HepG2 (cell line): ENCODE data around the gene COA1. TPM values are rescaled to one million over a fixed set of nuclear protein-coding genes. Genes with fewer than 3 reads are reported as not detected.

Experiments used
- ATAC-seq: fragments of 200-7000 bp; cut with Tn5 transposase; 3 replicates; pipeline ENCODE4 v1.9.1; 2020; ENCODE audit warnings: mild to moderate bottlenecking, moderate library complexity
- BruUV-seq: library from RNA; stranded (reverse); fragments of 400-500 nt; replicated peaks from 2 replicates; lab custom pipeline; 2021; lab: Mats Ljungman, UMichigan
- CTCF ChIA-PET: fragments of 300-600 bp; formaldehyde crosslinking; extraction: SDS; loops from one replicate; lab custom pipeline; 2021; ENCODE audit warnings: low total read pairs, inconsistent platforms, low intra/inter-chr PET ratio; lab: Yijun Ruan, JAX
- POLR2A ChIA-PET: fragments of 350-600 bp; sonication (Branson Sonifier 250); formaldehyde crosslinking; loops from one replicate; lab custom pipeline; 2020; ENCODE audit warnings: antibody characterized with exemption, inconsistent platforms; lab: Yijun Ruan, JAX
- DNase-seq: peaks from one replicate; pipeline ENCODE4 v3.0.0-alpha.2; 2015; ENCODE audit warnings: low spot score
- FAIRE-seq: peaks from 3 replicates; lab custom pipeline; 2011; peaks lifted over from hg19 to GRCh38; lab: Jason Lieb, UNC
- H2AFZ ChIP-seq: one replicate; pipeline ENCODE4 v1.6.1; 2011; ENCODE audit warnings: low read length, inconsistent platforms
- H3K27ac ChIP-seq: fragments of 300-600 bp; 3 replicates; pipeline ENCODE4 v1.8.0; 2011; ENCODE audit warnings: mixed run types, mild to moderate bottlenecking, mixed read lengths, low read length, inconsistent platforms; ENCODE audit not compliant: insufficient read depth; ENCODE audit errors: extremely low read length
- H3K27me3 ChIP-seq, 2 experiments: fragments of 200-600 bp in 1 of 2; 2 replicates in 1 of 2; 3 replicates in 1 of 2; pipeline versions ENCODE4 v1.6.0 to v1.8.0; 2011; ENCODE audit warnings: low read length in 2 of 2, mild to moderate bottlenecking in 2 of 2, moderate library complexity in 2 of 2, inconsistent platforms in 1 of 2; ENCODE audit not compliant: insufficient read depth in 2 of 2, control insufficient read depth in 1 of 2
- H3K36me3 ChIP-seq, 2 experiments: fragments of 200-600 bp in 1 of 2; replicated peaks in 1 of 2; 2 replicates in 1 of 2; 3 replicates in 1 of 2; pipeline versions ENCODE4 v1.5.1 to v1.8.0; 2011; ENCODE audit warnings: low read length in 2 of 2, inconsistent platforms in 1 of 2; ENCODE audit not compliant: insufficient read depth in 2 of 2, control insufficient read depth in 1 of 2
- H3K4me1 ChIP-seq: 2 replicates; pipeline ENCODE4 v1.5.1; 2012; ENCODE audit warnings: low read length, inconsistent platforms; ENCODE audit not compliant: insufficient read depth
- H3K4me2 ChIP-seq: 2 replicates; pipeline ENCODE4 v1.6.0; 2011; ENCODE audit warnings: low read depth, low read length, inconsistent platforms
- H3K4me3 ChIP-seq, 3 experiments: fragments of 200-600 bp in 1 of 3; sonication (generic), shearing (Covaris generic) in 1 of 3; replicated peaks in 1 of 3; 2 replicates each; pipeline ENCODE4 v1.5.1; 2011 to 2016; ENCODE audit warnings: low read length in 3 of 3, inconsistent platforms in 2 of 3, low read depth in 2 of 3, mild to moderate bottlenecking in 2 of 3, control low read depth in 1 of 3, mixed read lengths in 1 of 3; ENCODE audit not compliant: insufficient read depth in 1 of 3
- H3K79me2 ChIP-seq: one replicate; pipeline ENCODE4 v1.6.1; 2011; ENCODE audit warnings: low read length, inconsistent platforms; ENCODE audit not compliant: insufficient read depth
- H3K9ac ChIP-seq: 2 replicates; pipeline ENCODE4 v1.6.0; 2011; ENCODE audit warnings: mild to moderate bottlenecking, low read depth, low read length, inconsistent platforms; ENCODE audit not compliant: insufficient read depth
- H3K9me3 ChIP-seq: 2 replicates; pipeline ENCODE4 v1.5.1; 2012; ENCODE audit warnings: mild to moderate bottlenecking, low read length
- H4K20me1 ChIP-seq: 2 replicates; pipeline ENCODE4 v1.6.0; 2011; ENCODE audit warnings: inconsistent platforms, mild to moderate bottlenecking, low read length, moderate library complexity; ENCODE audit not compliant: insufficient read depth
- CEBPG ChIP-seq: IDR thresholded peaks from 2 replicates; pipeline ENCODE4 v1.6.1; 2016
- EEA1 ChIP-seq: sonication (generic); formaldehyde crosslinking; IDR thresholded peaks from 2 replicates; pipeline ENCODE4 v1.5.1; 2020; ENCODE audit warnings: mild to moderate bottlenecking, missing genetic modification reagents, borderline replicate concordance
- MXD4 ChIP-seq: IDR thresholded peaks from 2 replicates; pipeline ENCODE4 v1.6.1; 2016; ENCODE audit warnings: mild to moderate bottlenecking, missing biosample characterization, missing genetic modification reagents
- ONECUT2 ChIP-seq: sonication (generic); formaldehyde crosslinking; IDR thresholded peaks from 2 replicates; pipeline ENCODE4 v1.4.0; 2020; ENCODE audit warnings: missing genetic modification reagents
- RBM22 ChIP-seq: fragments of 200-400 bp; formaldehyde crosslinking; optimal IDR thresholded peaks from 2 replicates; pipeline ENCODE3; 2017; ENCODE audit warnings: mild to moderate bottlenecking, low read length, moderate library complexity
- SNRNP70 ChIP-seq: fragments of 200-400 bp; formaldehyde crosslinking; IDR thresholded peaks from 2 replicates; pipeline ENCODE4 v1.6.1; 2017; ENCODE audit warnings: mild to moderate bottlenecking, low read depth, low read length, moderate library complexity
- SOX13 ChIP-seq, 3 experiments: fragments of 450-650 bp in 1 of 3; sonication (generic) in 1 of 3; formaldehyde crosslinking in 1 of 3; IDR thresholded peaks in 2 of 3; conservative IDR thresholded peaks in 1 of 3; 2 replicates each; pipeline versions ENCODE4 v1.5.0 to v1.6.1; 2016 to 2020; ENCODE audit warnings: antibody characterized with exemption in 1 of 3, mild to moderate bottlenecking in 1 of 3, missing compliant biosample characterization in 1 of 3, missing genetic modification reagents in 1 of 3, moderate library complexity in 1 of 3
- TBX3 ChIP-seq: fragments of 450-650 bp; IDR thresholded peaks from 2 replicates; pipeline ENCODE4 v1.6.1; 2017; ENCODE audit warnings: antibody characterized with exemption, mild to moderate bottlenecking, inconsistent platforms, borderline replicate concordance
- ZNF607 ChIP-seq: sonication (generic); formaldehyde crosslinking; IDR thresholded peaks from 2 replicates; pipeline ENCODE4 v1.5.1; 2020; ENCODE audit warnings: missing genetic modification reagents, mild to moderate bottlenecking, borderline replicate concordance
- ZNF773 ChIP-seq: sonication (generic); formaldehyde crosslinking; IDR thresholded peaks from 2 replicates; pipeline ENCODE4 v1.4.0; 2020; ENCODE audit warnings: missing genetic modification reagents, borderline replicate concordance
- WGBS: methylation state at CpG from one replicate; pipeline ENCODE4 v1.1.6; 2017; ENCODE audit warnings: low lambda C conversion rate; 5-methylcytosine and 5-hydroxymethylcytosine counted together
- in situ Hi-C: cut with HindIII; loops from 2 replicates; pipeline ENCODE4 v1.10.0; 2017; ENCODE audit warnings: low pct_unique_long_range_greater_than_20kb; ENCODE audit not compliant: extremely low pct_ligation_motif_present
- intact Hi-C: fragments of 100-400 bp; cut with micrococcal nuclease; formaldehyde crosslinking; loops from one replicate; pipeline ENCODE4 v1.10.0; 2022; ENCODE audit not compliant: unreplicated experiment
- polyA plus RNA-seq, 8 experiments: library from polyadenylated mRNA; depleted of rRNA in 3 of 8; stranded (reverse) in 7 of 8; unstranded in 1 of 8; fragments of >200 nt; fragmentation: Illumina TruSeq in 4 of 8; extraction: Trizol in 4 of 8; gene quantifications; 2 replicates each; pipeline versions ENCODE4 v1.2.1 to v1.2.3, GENCODE V29; 2011 to 2016; ENCODE audit warnings: low read depth in 4 of 8, missing spikeins in 1 of 8, mixed read lengths in 1 of 8; ENCODE audit not compliant: insufficient read depth in 1 of 8
- total RNA-seq, 5 experiments: library from RNA; depleted of rRNA; stranded (reverse); fragments of >200 nt; fragmentation: Illumina TruSeq; extraction: Trizol; gene quantifications; 2 replicates each; pipeline ENCODE4 v1.2.3, GENCODE V29; 2016; ENCODE audit warnings: low read depth in 1 of 5
- TF ChIP-seq, protein P1 (sequence below): sonication (generic); formaldehyde crosslinking; IDR thresholded peaks from 2 replicates; pipeline ENCODE4 v1.8.0; 2022; ENCODE audit warnings: mild to moderate bottlenecking, missing genetic modification reagents, moderate library complexity
- TF ChIP-seq, protein P2 (sequence below): sonication (generic); formaldehyde crosslinking; IDR thresholded peaks from 2 replicates; pipeline ENCODE4 v1.4.0; 2020; ENCODE audit warnings: mild to moderate bottlenecking, missing genetic modification reagents
- TF ChIP-seq, protein P3 (sequence below): sonication (generic); formaldehyde crosslinking; IDR thresholded peaks from 2 replicates; pipeline ENCODE4 v1.8.1; 2023; ENCODE audit warnings: missing genetic modification reagents, inconsistent platforms, borderline replicate concordance
- TF ChIP-seq, protein P4 (sequence below): sonication (generic); formaldehyde crosslinking; IDR thresholded peaks from 2 replicates; pipeline ENCODE4 v1.4.0; 2020; ENCODE audit warnings: missing genetic modification reagents

COA1 gene
- total and polyA plus RNA-seq, 2 of the 13 experiments (the other 11 are each of a cell fraction or from before 2014, with no cell fraction given) = 33.2 to 65.7 TPM

DNA sequence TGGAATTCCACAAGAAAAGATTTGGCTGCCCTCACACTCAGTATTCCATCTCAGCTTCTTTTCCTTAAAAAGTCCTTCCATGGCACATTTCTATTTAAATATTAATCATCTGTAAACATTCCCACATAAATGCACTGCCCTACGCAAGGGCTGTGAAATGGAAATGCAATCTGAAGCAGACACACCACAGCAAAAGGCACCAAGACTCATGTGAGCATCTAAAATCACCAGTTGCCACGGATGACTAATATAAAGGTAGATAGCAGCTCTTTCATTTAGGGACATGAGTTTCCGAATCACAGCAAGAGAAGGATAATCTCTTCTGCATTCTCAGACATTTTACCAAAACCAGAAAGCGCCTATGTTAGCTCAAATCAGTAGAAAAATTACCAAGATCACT is 31.6 kb downstream of the COA1 start:
- H3K79me2 ChIP-seq = peaks cover 81% of the 10 kb centered on the region
- 96% methylated on average over 4 of the region's 4 CpGs for WGBS
- no peak overlapping the region for H3K4me2 ChIP-seq
- no peak overlapping the region for H2AFZ ChIP-seq
- ATAC-seq = no peak
- H3K9ac ChIP-seq = no peak overlapping the region
- H3K9me3 ChIP-seq = no peaks in the 10 kb centered on the region
- no peak overlapping the region for H3K4me3 ChIP-seq
- CTCF ChIA-PET = interaction anchor here (1.0 kb wide), 1 partner anchor 115 kb away, joined by 3 read pairs; the partner anchor contains the start of gene STK17A
- FAIRE-seq = no peak
- no peaks in the 10 kb centered on the region; a peak in 1 of 5 replicates for H3K36me3 ChIP-seq
- in situ Hi-C loops = loop anchor here (10.0 kb wide), 1 partner anchor 53 kb away; no protein-coding TSS in a partner anchor
- peaks cover 6% of the 10 kb centered on the region; the same call in 1 of the 2 replicates for H4K20me1 ChIP-seq
- H3K27ac ChIP-seq = no peak overlapping the region
- peaks cover 41% of the 10 kb centered on the region for H3K4me1 ChIP-seq
- TF ChIP-seq EEA1 (CRISPR knock-in tag) (no peak), SOX13 (IDR thresholded peaks at IDR 0.05) (no peak), SOX13 (CRISPR knock-in tag; conservative IDR thresholded peaks at IDR 0.05 in 1 of 2, IDR thresholded peaks at IDR 0.05 in 1 of 2) (no peak), CEBPG (CRISPR knock-in tag) (no peak), ZNF607 (no peak), SNRNP70 (no peak), RBM22 (no peak), TBX3 (no peak), ZNF773 (CRISPR knock-in tag) (no peak), MXD4 (CRISPR knock-in tag) (no peak), ONECUT2 (CRISPR knock-in tag) (no peak)
- TF ChIP-seq, protein P1, sequence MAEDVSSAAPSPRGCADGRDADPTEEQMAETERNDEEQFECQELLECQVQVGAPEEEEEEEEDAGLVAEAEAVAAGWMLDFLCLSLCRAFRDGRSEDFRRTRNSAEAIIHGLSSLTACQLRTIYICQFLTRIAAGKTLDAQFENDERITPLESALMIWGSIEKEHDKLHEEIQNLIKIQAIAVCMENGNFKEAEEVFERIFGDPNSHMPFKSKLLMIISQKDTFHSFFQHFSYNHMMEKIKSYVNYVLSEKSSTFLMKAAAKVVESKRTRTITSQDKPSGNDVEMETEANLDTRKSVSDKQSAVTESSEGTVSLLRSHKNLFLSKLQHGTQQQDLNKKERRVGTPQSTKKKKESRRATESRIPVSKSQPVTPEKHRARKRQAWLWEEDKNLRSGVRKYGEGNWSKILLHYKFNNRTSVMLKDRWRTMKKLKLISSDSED = no peak
- TF ChIP-seq, protein P2, sequence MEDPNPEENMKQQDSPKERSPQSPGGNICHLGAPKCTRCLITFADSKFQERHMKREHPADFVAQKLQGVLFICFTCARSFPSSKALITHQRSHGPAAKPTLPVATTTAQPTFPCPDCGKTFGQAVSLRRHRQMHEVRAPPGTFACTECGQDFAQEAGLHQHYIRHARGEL = no peak
- TF ChIP-seq, protein P3, sequence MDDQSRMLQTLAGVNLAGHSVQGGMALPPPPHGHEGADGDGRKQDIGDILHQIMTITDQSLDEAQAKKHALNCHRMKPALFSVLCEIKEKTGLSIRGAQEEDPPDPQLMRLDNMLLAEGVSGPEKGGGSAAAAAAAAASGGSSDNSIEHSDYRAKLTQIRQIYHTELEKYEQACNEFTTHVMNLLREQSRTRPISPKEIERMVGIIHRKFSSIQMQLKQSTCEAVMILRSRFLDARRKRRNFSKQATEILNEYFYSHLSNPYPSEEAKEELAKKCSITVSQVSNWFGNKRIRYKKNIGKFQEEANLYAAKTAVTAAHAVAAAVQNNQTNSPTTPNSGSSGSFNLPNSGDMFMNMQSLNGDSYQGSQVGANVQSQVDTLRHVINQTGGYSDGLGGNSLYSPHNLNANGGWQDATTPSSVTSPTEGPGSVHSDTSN (CRISPR knock-in tag) = no peak
- TF ChIP-seq, protein P4, sequence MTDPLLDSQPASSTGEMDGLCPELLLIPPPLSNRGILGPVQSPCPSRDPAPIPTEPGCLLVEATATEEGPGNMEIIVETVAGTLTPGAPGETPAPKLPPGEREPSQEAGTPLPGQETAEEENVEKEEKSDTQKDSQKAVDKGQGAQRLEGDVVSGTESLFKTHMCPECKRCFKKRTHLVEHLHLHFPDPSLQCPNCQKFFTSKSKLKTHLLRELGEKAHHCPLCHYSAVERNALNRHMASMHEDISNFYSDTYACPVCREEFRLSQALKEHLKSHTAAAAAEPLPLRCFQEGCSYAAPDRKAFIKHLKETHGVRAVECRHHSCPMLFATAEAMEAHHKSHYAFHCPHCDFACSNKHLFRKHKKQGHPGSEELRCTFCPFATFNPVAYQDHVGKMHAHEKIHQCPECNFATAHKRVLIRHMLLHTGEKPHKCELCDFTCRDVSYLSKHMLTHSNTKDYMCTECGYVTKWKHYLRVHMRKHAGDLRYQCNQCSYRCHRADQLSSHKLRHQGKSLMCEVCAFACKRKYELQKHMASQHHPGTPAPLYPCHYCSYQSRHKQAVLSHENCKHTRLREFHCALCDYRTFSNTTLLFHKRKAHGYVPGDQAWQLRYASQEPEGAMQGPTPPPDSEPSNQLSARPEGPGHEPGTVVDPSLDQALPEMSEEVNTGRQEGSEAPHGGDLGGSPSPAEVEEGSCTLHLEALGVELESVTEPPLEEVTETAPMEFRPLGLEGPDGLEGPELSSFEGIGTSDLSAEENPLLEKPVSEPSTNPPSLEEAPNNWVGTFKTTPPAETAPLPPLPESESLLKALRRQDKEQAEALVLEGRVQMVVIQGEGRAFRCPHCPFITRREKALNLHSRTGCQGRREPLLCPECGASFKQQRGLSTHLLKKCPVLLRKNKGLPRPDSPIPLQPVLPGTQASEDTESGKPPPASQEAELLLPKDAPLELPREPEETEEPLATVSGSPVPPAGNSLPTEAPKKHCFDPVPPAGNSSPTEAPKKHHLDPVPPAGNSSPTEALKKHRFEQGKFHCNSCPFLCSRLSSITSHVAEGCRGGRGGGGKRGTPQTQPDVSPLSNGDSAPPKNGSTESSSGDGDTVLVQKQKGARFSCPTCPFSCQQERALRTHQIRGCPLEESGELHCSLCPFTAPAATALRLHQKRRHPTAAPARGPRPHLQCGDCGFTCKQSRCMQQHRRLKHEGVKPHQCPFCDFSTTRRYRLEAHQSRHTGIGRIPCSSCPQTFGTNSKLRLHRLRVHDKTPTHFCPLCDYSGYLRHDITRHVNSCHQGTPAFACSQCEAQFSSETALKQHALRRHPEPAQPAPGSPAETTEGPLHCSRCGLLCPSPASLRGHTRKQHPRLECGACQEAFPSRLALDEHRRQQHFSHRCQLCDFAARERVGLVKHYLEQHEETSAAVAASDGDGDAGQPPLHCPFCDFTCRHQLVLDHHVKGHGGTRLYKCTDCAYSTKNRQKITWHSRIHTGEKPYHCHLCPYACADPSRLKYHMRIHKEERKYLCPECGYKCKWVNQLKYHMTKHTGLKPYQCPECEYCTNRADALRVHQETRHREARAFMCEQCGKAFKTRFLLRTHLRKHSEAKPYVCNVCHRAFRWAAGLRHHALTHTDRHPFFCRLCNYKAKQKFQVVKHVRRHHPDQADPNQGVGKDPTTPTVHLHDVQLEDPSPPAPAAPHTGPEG (CRISPR knock-in tag) = no peak
- TF ChIP-seq, all 625 proteins: peak for 0
- no peaks in the 10 kb centered on the region for H3K27me3 ChIP-seq
- no TSS peak for BruUV-seq
- DNase-seq = no peak
- intact Hi-C loops = no loop called here
- POLR2A ChIA-PET = interaction anchor here (4.0 kb wide), 1 partner anchor 115 kb away, joined by 39 read pairs; the partner anchor contains the start of gene STK17A
